ENCODE data around the gene ZBTB20.

DNA sequence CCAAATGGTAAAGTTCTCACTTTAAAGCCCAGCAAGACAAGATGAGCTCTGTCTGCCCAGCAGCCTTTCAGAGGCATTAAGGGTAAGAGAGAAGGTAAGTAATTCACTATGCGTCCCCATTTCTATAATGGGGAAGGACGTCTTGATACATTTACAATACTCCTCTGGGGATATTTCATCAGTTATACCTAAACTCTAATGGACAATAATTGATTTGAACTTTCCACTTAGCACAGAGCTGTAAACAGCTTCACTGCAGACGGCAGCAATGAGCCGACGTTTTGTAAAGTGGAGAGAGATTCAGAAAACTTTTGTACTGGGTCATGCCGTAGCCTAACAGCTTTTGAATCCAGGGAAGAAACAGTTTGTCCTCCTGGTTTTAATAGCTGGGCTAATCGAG, 725.9 kb downstream of the ZBTB20 start:
- TF ChIP-seq, protein P1, sequence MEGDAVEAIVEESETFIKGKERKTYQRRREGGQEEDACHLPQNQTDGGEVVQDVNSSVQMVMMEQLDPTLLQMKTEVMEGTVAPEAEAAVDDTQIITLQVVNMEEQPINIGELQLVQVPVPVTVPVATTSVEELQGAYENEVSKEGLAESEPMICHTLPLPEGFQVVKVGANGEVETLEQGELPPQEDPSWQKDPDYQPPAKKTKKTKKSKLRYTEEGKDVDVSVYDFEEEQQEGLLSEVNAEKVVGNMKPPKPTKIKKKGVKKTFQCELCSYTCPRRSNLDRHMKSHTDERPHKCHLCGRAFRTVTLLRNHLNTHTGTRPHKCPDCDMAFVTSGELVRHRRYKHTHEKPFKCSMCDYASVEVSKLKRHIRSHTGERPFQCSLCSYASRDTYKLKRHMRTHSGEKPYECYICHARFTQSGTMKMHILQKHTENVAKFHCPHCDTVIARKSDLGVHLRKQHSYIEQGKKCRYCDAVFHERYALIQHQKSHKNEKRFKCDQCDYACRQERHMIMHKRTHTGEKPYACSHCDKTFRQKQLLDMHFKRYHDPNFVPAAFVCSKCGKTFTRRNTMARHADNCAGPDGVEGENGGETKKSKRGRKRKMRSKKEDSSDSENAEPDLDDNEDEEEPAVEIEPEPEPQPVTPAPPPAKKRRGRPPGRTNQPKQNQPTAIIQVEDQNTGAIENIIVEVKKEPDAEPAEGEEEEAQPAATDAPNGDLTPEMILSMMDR (IDR thresholded peaks at IDR 0.05; ENCODE audit: low read depth, low read length, missing input control) = no peak
- TF ChIP-seq GABPA (IDR thresholded peaks at IDR 0.05 in 1 of 2, conservative IDR thresholded peaks at IDR 0.05 in 1 of 2) (no peak), TAF1 (conservative IDR thresholded peaks at IDR 0.05) (no peak), JUND (IDR thresholded peaks at IDR 0.05) (no peak)
- TF ChIP-seq, protein P2, sequence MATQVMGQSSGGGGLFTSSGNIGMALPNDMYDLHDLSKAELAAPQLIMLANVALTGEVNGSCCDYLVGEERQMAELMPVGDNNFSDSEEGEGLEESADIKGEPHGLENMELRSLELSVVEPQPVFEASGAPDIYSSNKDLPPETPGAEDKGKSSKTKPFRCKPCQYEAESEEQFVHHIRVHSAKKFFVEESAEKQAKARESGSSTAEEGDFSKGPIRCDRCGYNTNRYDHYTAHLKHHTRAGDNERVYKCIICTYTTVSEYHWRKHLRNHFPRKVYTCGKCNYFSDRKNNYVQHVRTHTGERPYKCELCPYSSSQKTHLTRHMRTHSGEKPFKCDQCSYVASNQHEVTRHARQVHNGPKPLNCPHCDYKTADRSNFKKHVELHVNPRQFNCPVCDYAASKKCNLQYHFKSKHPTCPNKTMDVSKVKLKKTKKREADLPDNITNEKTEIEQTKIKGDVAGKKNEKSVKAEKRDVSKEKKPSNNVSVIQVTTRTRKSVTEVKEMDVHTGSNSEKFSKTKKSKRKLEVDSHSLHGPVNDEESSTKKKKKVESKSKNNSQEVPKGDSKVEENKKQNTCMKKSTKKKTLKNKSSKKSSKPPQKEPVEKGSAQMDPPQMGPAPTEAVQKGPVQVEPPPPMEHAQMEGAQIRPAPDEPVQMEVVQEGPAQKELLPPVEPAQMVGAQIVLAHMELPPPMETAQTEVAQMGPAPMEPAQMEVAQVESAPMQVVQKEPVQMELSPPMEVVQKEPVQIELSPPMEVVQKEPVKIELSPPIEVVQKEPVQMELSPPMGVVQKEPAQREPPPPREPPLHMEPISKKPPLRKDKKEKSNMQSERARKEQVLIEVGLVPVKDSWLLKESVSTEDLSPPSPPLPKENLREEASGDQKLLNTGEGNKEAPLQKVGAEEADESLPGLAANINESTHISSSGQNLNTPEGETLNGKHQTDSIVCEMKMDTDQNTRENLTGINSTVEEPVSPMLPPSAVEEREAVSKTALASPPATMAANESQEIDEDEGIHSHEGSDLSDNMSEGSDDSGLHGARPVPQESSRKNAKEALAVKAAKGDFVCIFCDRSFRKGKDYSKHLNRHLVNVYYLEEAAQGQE (IDR thresholded peaks at IDR 0.05) = no peak

All from liver (tissue), 3 donors.